ENCODE results near the gene CTDP1.

Gene CTDP1

DNA sequence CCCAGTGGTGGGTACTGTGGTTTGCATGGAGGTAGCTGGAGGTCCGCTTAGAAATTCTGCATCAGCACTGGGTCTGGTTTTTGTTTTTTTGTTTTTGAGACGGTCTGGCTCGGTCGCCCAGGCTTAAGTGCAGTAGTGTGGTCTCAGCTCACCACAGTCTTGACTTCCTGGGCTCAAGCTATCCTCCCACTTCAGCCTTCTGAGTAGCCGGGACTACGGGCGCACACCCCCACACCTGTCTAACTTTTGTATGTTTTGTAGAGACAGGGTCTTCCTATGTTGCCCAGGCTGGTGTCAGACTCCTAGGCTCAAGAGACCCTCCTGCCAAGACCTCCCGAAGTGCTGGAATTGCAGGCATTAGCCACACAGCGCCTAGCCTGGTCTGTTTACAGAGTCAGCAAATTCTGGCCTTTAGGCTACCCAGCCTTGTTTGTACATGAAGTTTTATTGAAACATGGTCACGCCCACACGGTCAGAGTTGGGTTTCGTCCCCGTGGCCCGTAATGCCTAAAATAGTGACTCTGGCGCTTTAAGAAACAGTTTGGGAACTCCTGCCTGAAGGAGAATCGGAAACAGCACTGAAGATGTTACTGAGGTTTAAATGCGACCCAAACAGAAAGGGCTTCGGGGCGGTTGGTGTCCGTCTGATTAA is 32.7 kb downstream of the CTDP1 start:
- TF ChIP-seq, protein P1, sequence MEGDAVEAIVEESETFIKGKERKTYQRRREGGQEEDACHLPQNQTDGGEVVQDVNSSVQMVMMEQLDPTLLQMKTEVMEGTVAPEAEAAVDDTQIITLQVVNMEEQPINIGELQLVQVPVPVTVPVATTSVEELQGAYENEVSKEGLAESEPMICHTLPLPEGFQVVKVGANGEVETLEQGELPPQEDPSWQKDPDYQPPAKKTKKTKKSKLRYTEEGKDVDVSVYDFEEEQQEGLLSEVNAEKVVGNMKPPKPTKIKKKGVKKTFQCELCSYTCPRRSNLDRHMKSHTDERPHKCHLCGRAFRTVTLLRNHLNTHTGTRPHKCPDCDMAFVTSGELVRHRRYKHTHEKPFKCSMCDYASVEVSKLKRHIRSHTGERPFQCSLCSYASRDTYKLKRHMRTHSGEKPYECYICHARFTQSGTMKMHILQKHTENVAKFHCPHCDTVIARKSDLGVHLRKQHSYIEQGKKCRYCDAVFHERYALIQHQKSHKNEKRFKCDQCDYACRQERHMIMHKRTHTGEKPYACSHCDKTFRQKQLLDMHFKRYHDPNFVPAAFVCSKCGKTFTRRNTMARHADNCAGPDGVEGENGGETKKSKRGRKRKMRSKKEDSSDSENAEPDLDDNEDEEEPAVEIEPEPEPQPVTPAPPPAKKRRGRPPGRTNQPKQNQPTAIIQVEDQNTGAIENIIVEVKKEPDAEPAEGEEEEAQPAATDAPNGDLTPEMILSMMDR (conservative IDR thresholded peaks at IDR 0.05; ENCODE audit: low read depth, low read length): no peak
- H3K4me3 ChIP-seq (ENCODE audit: low read depth, low read length): no peak overlapping the region
- DNase-seq (ENCODE audit: low read depth): no peak

DNA sequence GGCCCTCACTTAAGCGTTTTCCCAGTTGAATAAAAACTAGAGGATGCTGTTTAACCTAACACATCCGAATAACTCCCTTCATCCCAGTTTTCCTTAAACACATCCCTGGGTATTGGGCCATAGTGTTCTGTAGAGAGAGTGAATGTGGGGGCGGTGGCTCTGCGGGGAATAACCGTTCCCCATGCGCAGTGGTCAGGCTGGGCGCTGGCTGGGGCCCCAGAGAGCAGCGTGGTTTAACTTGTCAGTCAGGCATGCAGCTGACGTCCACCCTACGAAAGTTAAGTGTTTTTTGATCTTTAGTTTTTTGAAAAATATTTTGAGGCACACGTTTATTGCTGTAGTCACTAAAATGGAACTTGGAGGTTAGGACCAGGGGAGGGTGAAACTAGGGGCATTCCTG is 33.7 kb downstream of the CTDP1 start:
- TF ChIP-seq, protein P1 (conservative IDR thresholded peaks at IDR 0.05; ENCODE audit: low read depth, low read length): no peak
- H3K4me3 ChIP-seq (ENCODE audit: low read depth, low read length): no peak overlapping the region
- DNase-seq (ENCODE audit: low read depth): no peak

DNA sequence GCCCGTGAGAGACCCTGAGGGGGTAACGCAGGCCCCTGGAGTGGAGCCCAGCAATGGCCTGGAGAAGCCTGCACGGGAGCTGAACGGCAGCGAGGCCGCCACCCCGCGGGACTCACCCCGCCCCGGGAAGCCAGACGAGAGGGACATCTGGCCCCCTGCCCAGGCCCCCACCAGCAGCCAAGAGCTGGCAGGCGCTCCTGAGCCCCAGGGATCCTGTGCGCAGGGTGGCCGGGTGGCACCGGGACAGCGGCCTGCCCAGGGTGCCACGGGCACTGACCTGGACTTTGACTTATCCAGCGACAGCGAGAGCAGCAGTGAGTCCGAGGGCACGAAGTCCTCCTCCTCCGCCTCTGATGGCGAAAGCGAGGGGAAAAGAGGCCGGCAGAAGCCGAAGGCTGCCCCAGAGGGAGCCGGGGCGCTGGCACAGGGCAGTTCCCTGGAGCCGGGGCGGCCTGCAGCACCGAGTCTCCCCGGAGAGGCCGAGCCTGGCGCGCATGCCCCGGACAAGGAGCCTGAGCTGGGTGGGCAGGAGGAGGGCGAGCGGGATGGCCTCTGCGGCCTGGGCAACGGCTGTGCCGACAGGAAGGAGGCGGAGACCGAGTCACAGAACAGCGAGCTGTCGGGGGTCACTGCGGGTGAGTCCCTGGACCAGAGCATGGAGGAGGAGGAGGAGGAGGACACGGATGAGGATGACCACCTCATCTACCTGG is 35.1 kb downstream of the CTDP1 start:
- no peak for DNase-seq (ENCODE audit: low read depth)
- TF ChIP-seq, protein P1 (conservative IDR thresholded peaks at IDR 0.05; ENCODE audit: low read depth, low read length): no peak
- no peak overlapping the region for H3K4me3 ChIP-seq (ENCODE audit: low read depth, low read length)

DNA sequence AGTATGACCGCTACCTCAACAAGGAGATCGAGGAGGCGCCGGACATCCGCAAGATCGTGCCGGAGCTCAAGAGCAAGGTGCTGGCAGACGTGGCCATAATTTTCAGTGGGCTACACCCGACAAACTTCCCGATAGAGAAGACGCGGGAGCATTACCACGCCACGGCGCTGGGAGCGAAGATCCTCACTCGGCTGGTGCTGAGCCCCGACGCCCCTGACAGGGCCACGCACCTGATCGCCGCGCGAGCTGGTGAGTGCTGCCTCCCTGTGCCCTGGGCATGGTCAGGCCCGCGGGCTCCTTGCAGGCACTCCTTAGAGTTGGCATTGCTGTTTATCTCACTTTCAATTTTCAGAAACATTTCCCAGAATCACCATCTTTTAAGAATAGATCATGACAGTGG is 35.7 kb downstream of the CTDP1 start:
- no peak overlapping the region for H3K4me3 ChIP-seq (ENCODE audit: low read depth, low read length)
- DNase-seq (ENCODE audit: low read depth): no peak
- TF ChIP-seq, protein P1 (conservative IDR thresholded peaks at IDR 0.05; ENCODE audit: low read depth, low read length): no peak

DNA sequence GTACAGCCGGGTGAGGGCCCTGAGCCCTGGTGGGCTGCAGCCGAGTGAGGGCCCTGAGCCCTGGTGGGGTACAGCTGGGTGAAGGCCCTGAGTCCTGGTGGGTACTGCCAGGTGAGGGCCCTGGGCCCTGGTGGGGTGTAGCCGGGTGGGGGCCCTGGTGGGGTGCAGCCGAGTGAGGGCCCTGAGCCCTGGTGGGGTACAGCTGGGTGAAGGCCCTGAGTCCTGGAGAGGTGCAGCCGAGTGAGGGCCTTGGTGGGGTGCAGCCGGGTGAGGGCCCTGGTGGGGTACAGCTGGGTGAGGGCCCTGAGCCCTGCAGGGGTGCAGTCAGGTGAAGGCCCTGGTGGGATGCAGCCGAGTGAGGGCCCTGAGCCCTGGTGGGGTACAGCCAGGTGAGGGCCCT is 37.5 kb downstream of the CTDP1 start:
- TF ChIP-seq, protein P1 (conservative IDR thresholded peaks at IDR 0.05; ENCODE audit: low read depth, low read length): no peak
- H3K4me3 ChIP-seq (ENCODE audit: low read depth, low read length): no peak overlapping the region
- no peak for DNase-seq (ENCODE audit: low read depth)

DNA sequence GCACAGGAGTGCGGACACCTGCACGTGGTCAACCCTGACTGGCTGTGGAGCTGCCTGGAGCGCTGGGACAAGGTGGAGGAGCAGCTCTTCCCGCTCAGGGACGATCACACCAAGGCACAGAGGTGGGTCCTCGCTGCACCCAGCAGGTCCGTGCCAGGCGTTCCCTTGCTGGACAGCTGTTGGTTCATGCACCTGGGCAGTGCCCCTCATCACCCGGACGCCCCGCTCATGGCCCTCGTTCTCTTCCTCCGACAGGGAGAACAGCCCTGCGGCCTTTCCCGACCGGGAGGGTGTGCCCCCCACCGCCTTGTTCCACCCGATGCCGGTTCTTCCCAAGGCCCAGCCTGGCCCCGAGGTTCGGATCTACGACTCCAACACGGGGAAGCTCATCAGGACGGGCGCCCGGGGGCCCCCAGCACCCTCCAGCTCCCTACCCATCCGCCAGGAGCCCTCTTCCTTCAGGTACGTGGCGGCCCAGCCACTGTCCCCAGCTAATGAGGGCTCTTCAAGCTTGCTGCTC is 38.0 kb downstream of the CTDP1 start:
- TF ChIP-seq, protein P1 (conservative IDR thresholded peaks at IDR 0.05; ENCODE audit: low read depth, low read length): no peak
- DNase-seq (ENCODE audit: low read depth): no peak
- H3K4me3 ChIP-seq (ENCODE audit: low read depth, low read length): no peak overlapping the region

All from choroid plexus epithelial cell (primary cell).